ENCODE measurements around the gene ITSN1.

GRCh38 chr21:33598051-33598450, 44.2 kb upstream of the ITSN1 start:
- TF ChIP-seq CTCF (IDR thresholded peaks at IDR 0.05 in 4 of 5, conservative IDR thresholded peaks at IDR 0.05 in 1 of 5) (no peak), POLR2A (IDR thresholded peaks at IDR 0.05) (no peak)

All from gastrocnemius medialis (tissue), 4 donors.